H1 (cell line): ENCODE results near the gene KCNT1. TPM values are rescaled to one million over a fixed set of nuclear protein-coding genes. Genes with fewer than 3 reads are reported as not detected.
A peak's percentile ranks its signal among the peaks of the same experiment; 100 is the strongest.

Experiments used
- CTCF ChIA-PET: fragments of 300-600 bp; sonication (Branson Sonifier 250); formaldehyde crosslinking; loops from one replicate; lab custom pipeline; 2021; ENCODE audit not compliant: partially characterized antibody; lab: Charles Lee
- POLR2A ChIA-PET: fragments of 300-600 bp; sonication (Branson Sonifier 250); formaldehyde crosslinking; loops from one replicate; lab custom pipeline; 2021; ENCODE audit warnings: inconsistent platforms; ENCODE audit not compliant: partially characterized antibody; lab: Charles Lee
- DNase-seq, 2 experiments: peaks; one replicate each; pipeline versions ENCODE4 v3.0.0 to v3.0.0-alpha.2; 2010 to 2022; ENCODE audit warnings: low spot score in 2 of 2, low read depth in 1 of 2, mixed read lengths in 1 of 2
- FAIRE-seq: peaks from 2 replicates; lab custom pipeline; 2011; peaks lifted over from hg19 to GRCh38; lab: Jason Lieb, UNC
- H2AFZ ChIP-seq: 2 replicates; pipeline ENCODE4 v1.8.1; 2012; ENCODE audit warnings: low read length, inconsistent platforms
- H2AK5ac ChIP-seq: 2 replicates; pipeline ENCODE4 v1.6.1; 2013; ENCODE audit warnings: low read depth, low read length
- H2BK120ac ChIP-seq: replicated peaks from 2 replicates; pipeline ENCODE3; 2013; ENCODE audit warnings: low read depth, low read length, inconsistent platforms
- H2BK12ac ChIP-seq: 2 replicates; pipeline ENCODE4 v1.6.1; 2013; ENCODE audit warnings: low read depth, low read length
- H2BK15ac ChIP-seq: 2 replicates; pipeline ENCODE4 v1.6.1; 2013; ENCODE audit warnings: low read length
- H2BK20ac ChIP-seq: 2 replicates; pipeline ENCODE4 v1.6.1; 2013; ENCODE audit warnings: low read length
- H2BK5ac ChIP-seq: 2 replicates; pipeline ENCODE4 v1.6.1; 2013; ENCODE audit warnings: low read depth, low read length
- H3K14ac ChIP-seq: 2 replicates; pipeline ENCODE4 v1.6.1; 2013; ENCODE audit warnings: inconsistent platforms; ENCODE audit not compliant: insufficient read length
- H3K18ac ChIP-seq: 2 replicates; pipeline ENCODE4 v1.6.1; 2013; ENCODE audit warnings: low read length; ENCODE audit errors: extremely low read depth
- H3K23ac ChIP-seq: 2 replicates; pipeline ENCODE4 v1.6.1; 2013; ENCODE audit warnings: inconsistent platforms; ENCODE audit not compliant: insufficient read length
- H3K23me2 ChIP-seq: 2 replicates; pipeline ENCODE4 v1.6.1; 2013; ENCODE audit warnings: low read depth, low read length
- H3K27ac ChIP-seq: 2 replicates; pipeline ENCODE4 v1.6.1; 2011; ENCODE audit warnings: low read depth, low read length, inconsistent platforms
- H3K27me3 ChIP-seq, 4 experiments: replicated peaks in 1 of 4; 1 replicate in 1 of 4; 2 replicates in 3 of 4; pipeline versions ENCODE4 v1.6.1 to v1.8.1; 2011 to 2013; ENCODE audit warnings: low read length in 3 of 4, mild to moderate bottlenecking in 3 of 4, inconsistent platforms in 2 of 4, mixed read lengths in 2 of 4, moderate library complexity in 1 of 4; ENCODE audit not compliant: control insufficient read depth in 3 of 4, insufficient read depth in 3 of 4; ENCODE audit errors: extremely low read depth in 1 of 4
- H3K36me3 ChIP-seq, 4 experiments: 2 replicates each; pipeline versions ENCODE4 v1.6.1 to v1.8.1; 2011 to 2013; ENCODE audit warnings: mild to moderate bottlenecking in 4 of 4, low read length in 3 of 4, moderate library complexity in 2 of 4, control low read depth in 1 of 4, inconsistent platforms in 1 of 4; ENCODE audit not compliant: insufficient read depth in 4 of 4, control insufficient read depth in 2 of 4
- H3K4ac ChIP-seq: replicated peaks from 2 replicates; pipeline ENCODE3; 2013; ENCODE audit warnings: low read length, low read depth, mixed read lengths, inconsistent platforms; ENCODE audit not compliant: insufficient read length
- H3K4me1 ChIP-seq, 4 experiments: replicated peaks in 1 of 4; 1 replicate in 1 of 4; 2 replicates in 3 of 4; pipeline versions ENCODE4 v1.6.1 to v1.8.1; 2011 to 2013; ENCODE audit warnings: low read length in 3 of 4, inconsistent platforms in 2 of 4, mixed read lengths in 1 of 4; ENCODE audit not compliant: insufficient read depth in 4 of 4, control insufficient read depth in 3 of 4
- H3K4me2 ChIP-seq, 2 experiments: 2 replicates each; pipeline versions ENCODE4 v1.6.1 to v1.8.1; 2011 to 2013; ENCODE audit warnings: low read depth in 2 of 2, low read length in 2 of 2, control low read depth in 1 of 2, inconsistent platforms in 1 of 2, mild to moderate bottlenecking in 1 of 2; ENCODE audit not compliant: insufficient read depth in 1 of 2
- H3K4me3 ChIP-seq, 4 experiments: fragments of 200-600, 300-600 bp in 1 of 4; sonication (generic), shearing (Covaris generic), sonication (Bioruptor Twin) in 1 of 4; 2 replicates each; pipeline versions ENCODE4 v1.5.1 to v1.8.1; 2011 to 2016; ENCODE audit warnings: low read length in 4 of 4, low read depth in 3 of 4, control low read depth in 2 of 4, inconsistent platforms in 2 of 4, mild to moderate bottlenecking in 2 of 4, mixed read lengths in 1 of 4, moderate library complexity in 1 of 4; ENCODE audit not compliant: insufficient read depth in 2 of 4; ENCODE audit errors: extremely low read depth in 1 of 4
- H3K56ac ChIP-seq: replicated peaks from 2 replicates; pipeline ENCODE3; 2013; ENCODE audit warnings: low read depth, mild to moderate bottlenecking, mixed read lengths, low read length, inconsistent platforms; ENCODE audit not compliant: insufficient read length
- H3K79me1 ChIP-seq: 2 replicates; pipeline ENCODE4 v1.6.1; 2013; ENCODE audit warnings: low read depth, low read length, control low read depth
- H3K79me2 ChIP-seq, 2 experiments: 2 replicates each; pipeline versions ENCODE4 v1.6.1 to v1.8.1; 2012 to 2013; ENCODE audit warnings: low read length in 2 of 2, mild to moderate bottlenecking in 2 of 2, inconsistent platforms in 1 of 2; ENCODE audit not compliant: insufficient read depth in 2 of 2, control insufficient read depth in 1 of 2
- H3K9ac ChIP-seq, 4 experiments: replicated peaks in 1 of 4; 1 replicate in 1 of 4; 2 replicates in 3 of 4; pipeline versions ENCODE4 v1.6.1 to v1.8.1; 2011 to 2013; ENCODE audit warnings: low read depth in 3 of 4, low read length in 3 of 4, control low read depth in 2 of 4, mild to moderate bottlenecking in 2 of 4, moderate library complexity in 2 of 4, inconsistent platforms in 1 of 4; ENCODE audit errors: extremely low read depth in 1 of 4
- H3K9me3 ChIP-seq, 2 experiments: 2 replicates each; pipeline versions ENCODE4 v1.6.1 to v1.8.1; 2012 to 2013; ENCODE audit warnings: mild to moderate bottlenecking in 2 of 2, moderate library complexity in 2 of 2, control low read depth in 1 of 2, inconsistent platforms in 1 of 2, low read depth in 1 of 2, low read length in 1 of 2, mixed read lengths in 1 of 2; ENCODE audit not compliant: insufficient read depth in 2 of 2
- H4K20me1 ChIP-seq, 2 experiments: replicated peaks in 1 of 2; 2 replicates each; pipeline versions ENCODE3 to v1.8.1; 2011 to 2013; ENCODE audit warnings: inconsistent platforms in 2 of 2, low read length in 2 of 2, mild to moderate bottlenecking in 1 of 2; ENCODE audit not compliant: insufficient read depth in 2 of 2, control insufficient read depth in 1 of 2
- H4K5ac ChIP-seq: 2 replicates; pipeline ENCODE4 v1.6.1; 2013; ENCODE audit warnings: low read length, low read depth, mixed read lengths, inconsistent platforms; ENCODE audit not compliant: insufficient read length
- H4K8ac ChIP-seq: 2 replicates; pipeline ENCODE4 v1.8.0; 2013; ENCODE audit warnings: mild to moderate bottlenecking, moderate library complexity, low read length, inconsistent platforms; ENCODE audit not compliant: insufficient read depth; ENCODE audit errors: extremely low read depth
- H4K91ac ChIP-seq: replicated peaks from 2 replicates; pipeline ENCODE3; 2013; ENCODE audit warnings: low read length, mixed read lengths, inconsistent platforms; ENCODE audit not compliant: insufficient read length
- BACH1 ChIP-seq: IDR thresholded peaks from 2 replicates; pipeline ENCODE4 v1.6.1; 2012; ENCODE audit warnings: low read length, improper control_type of control experiment
- CBX5 ChIP-seq: fragments of 300-800, 300-1000 bp; sonication (generic); IDR thresholded peaks from 2 replicates; pipeline ENCODE4 v1.7.1; 2016; ENCODE audit warnings: antibody characterized with exemption, low read length, low read depth
- JUND ChIP-seq: IDR thresholded peaks from 2 replicates; pipeline ENCODE4 v1.6.1; 2011; ENCODE audit warnings: mild to moderate bottlenecking, improper control_type of control experiment, low read length
- KDM5A ChIP-seq: fragments of 200-600 bp; IDR thresholded peaks from 2 replicates; pipeline ENCODE4 v1.7.1; 2012; ENCODE audit warnings: mild to moderate bottlenecking, low read length, inconsistent platforms, mixed read lengths
- MAFK ChIP-seq: IDR thresholded peaks from 2 replicates; pipeline ENCODE4 v1.6.1; 2012; ENCODE audit warnings: low read depth, mild to moderate bottlenecking, improper control_type of control experiment, low read length
- RBBP5 ChIP-seq: IDR thresholded peaks from 2 replicates; pipeline ENCODE4 v1.7.1; 2012; ENCODE audit warnings: low read depth, mild to moderate bottlenecking, inconsistent platforms, low read length, moderate library complexity, borderline replicate concordance
- RFX5 ChIP-seq: IDR thresholded peaks from 2 replicates; pipeline ENCODE4 v1.6.1; 2011; ENCODE audit warnings: low read depth, low read length, improper control_type of control experiment, borderline replicate concordance
- WGBS, 2 experiments: shearing (Covaris generic) in 1 of 2; methylation state at CpG; one replicate each; pipeline versions ENCODE4 v1.1.6 to v1.1.7; 2013 to 2015; ENCODE audit warnings: low lambda C conversion rate in 2 of 2, mixed read lengths in 2 of 2, inconsistent platforms in 1 of 2, low coverage in 1 of 2, missing lambda C conversion rate in 1 of 2; ENCODE audit not compliant: insufficient replicate concordance in 2 of 2, insufficient coverage in 1 of 2, insufficient read length in 1 of 2; ENCODE audit errors: extremely low coverage in 1 of 2, missing lambda C conversion rate in 1 of 2; 5-methylcytosine and 5-hydroxymethylcytosine counted together
- polyA plus RNA-seq, 7 experiments: library from polyadenylated mRNA; depleted of rRNA in 3 of 7; stranded (reverse) in 5 of 7; unstranded in 2 of 7; fragments of >200 nt in 5 of 7; fragments of 200-250 nt in 2 of 7; gene quantifications; 1 replicate in 5 of 7; 2 replicates in 1 of 7; 4 replicates in 1 of 7; pipeline versions ENCODE4 v1.2.1 to v1.2.3, GENCODE V29; 2011 to 2013; ENCODE audit warnings: missing spikeins in 2 of 7, mixed read lengths in 2 of 7
- total RNA-seq: library from RNA; stranded (reverse); fragmentation: NEBNext Ultra II Directional; extraction: Animal tissue kit (Norgen Biotek cat#: 25700); gene quantifications from 2 replicates; pipeline ENCODE4 v1.2.1, GENCODE V29; 2021

KCNT1 gene
- total and polyA plus RNA-seq, 2 of the 8 experiments (the other 6 are each of a cell fraction or from before 2014, with no cell fraction given), result 0.13 to 0.20 TPM

DNA sequence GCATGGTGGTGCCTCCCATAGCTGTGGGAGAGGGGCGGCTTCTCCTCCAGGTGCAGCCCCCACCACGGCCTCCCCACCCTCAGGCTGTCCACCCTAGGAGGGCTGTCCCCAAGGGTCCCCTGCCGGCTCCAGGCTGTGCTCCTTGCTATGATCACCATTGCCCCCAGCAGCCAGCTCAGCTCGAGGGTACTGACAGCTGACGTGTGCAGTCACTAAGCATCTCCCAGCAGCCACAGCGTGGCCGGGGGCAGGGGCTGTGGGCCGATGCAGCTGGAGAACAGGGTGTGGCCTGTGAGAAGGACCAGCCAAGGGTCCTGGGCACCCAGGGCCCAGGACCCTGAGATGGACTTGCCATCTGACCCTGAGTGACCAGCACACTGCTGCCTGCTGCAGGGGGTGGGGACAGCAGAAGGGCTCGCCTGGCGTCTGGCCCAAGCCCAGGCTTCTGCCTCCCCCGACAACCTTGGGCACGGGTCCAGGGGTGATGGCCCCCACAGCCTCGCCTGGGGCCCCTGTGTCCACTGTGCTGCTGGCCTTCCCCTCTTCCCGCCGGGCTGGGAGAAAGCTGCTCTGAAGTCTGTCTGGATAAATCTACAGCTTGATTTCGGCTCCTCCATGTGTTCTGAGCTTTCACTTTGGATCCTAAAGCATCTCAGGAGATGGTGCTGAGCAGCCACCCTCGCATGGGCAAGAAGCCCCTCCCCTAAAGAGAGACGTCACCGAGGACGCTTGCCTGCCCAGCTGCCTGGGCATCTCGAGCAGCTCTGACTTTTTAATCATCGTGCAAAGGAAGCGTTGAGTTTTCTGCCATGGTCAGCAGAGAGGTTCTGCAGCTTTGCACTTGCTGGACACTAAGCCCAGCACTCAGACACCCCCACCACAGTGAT is 5.5 kb downstream of the KCNT1 start:
- Histone ChIP-seq H3K4ac (no peak overlapping the region), H3K56ac (no peak overlapping the region), H2AK5ac (no peak overlapping the region), H3K4me2 (no peak overlapping the region), H3K4me1 (peaks cover 0 to 8% (median 0%) of the 10 kb centered on the region in 4 experiments; a peak in 1 of 7 replicates), H3K27ac (no peak overlapping the region), H3K27me3 (peaks cover 0 to 9% (median 4%) of the 10 kb centered on the region in 4 experiments; a peak in 3 of 7 replicates), H3K23me2 (no peaks in the 10 kb centered on the region), H2BK120ac (no peak overlapping the region), H3K79me1 (no peaks in the 10 kb centered on the region), H3K4me3 (no peak overlapping the region), H4K5ac (no peak overlapping the region), H3K9ac (no peak overlapping the region), H3K9me3 (no peaks in the 10 kb centered on the region), H3K36me3 (no peaks in the 10 kb centered on the region), H2BK20ac (no peak overlapping the region), H2BK15ac (no peak overlapping the region), H2BK12ac (no peak overlapping the region), H3K18ac (no peak overlapping the region), H4K20me1 (peaks cover 0 to 5% of the 10 kb centered on the region in 2 experiments), H4K91ac (no peak overlapping the region), H2BK5ac (no peak overlapping the region), H3K23ac (no peak overlapping the region), H4K8ac (peak overlapping the region; percentile 14; the same call in 1 of the 2 replicates), H2AFZ (no peak overlapping the region), H3K79me2 (no peaks in the 10 kb centered on the region), H3K14ac (no peak overlapping the region)
- WGBS, 2 experiments, result 73% methylated on average over 21 of the region's 23 CpGs; no CpG with 5 or more reads in 1 of the 2 experiments
- ChIA-PET POLR2A (no interaction called here), CTCF (interaction anchor here (0.8 to 3.4 kb wide), 6 partner anchors 22 to 295 kb away, joined by 3 to 18 read pairs (median 3); no protein-coding TSS in a partner anchor)
- TF ChIP-seq RBBP5 (no peak), CBX5 (no peak), RFX5 (no peak), MAFK (no peak), BACH1 (no peak), KDM5A (no peak), JUND (no peak)
- no peak for FAIRE-seq
- DNase-seq, result no peak
